BLaER1 (cell line): ENCODE measurements around the gene TXNRD3.
A peak's percentile ranks its signal among the peaks of the same experiment; 100 is the strongest.

Experiments used
- H3K27ac ChIP-seq: shearing (Covaris generic); formaldehyde crosslinking; 2 replicates; pipeline ENCODE4 v1.8.1; 2022
- H3K27me3 ChIP-seq: shearing (Covaris generic); formaldehyde crosslinking; 2 replicates; pipeline ENCODE4 v1.8.1; 2022
- H3K36me3 ChIP-seq: shearing (Covaris generic); formaldehyde crosslinking; 2 replicates; pipeline ENCODE4 v1.8.1; 2022
- H3K4me1 ChIP-seq: shearing (Covaris generic); formaldehyde crosslinking; 2 replicates; pipeline ENCODE4 v1.8.1; 2022
- H3K4me2 ChIP-seq: shearing (Covaris generic); formaldehyde crosslinking; 2 replicates; pipeline ENCODE4 v1.8.1; 2022
- H3K4me3 ChIP-seq: shearing (Covaris generic); formaldehyde crosslinking; 2 replicates; pipeline ENCODE4 v1.8.1; 2022
- H3K9ac ChIP-seq: shearing (Covaris generic); formaldehyde crosslinking; 2 replicates; pipeline ENCODE4 v1.8.1; 2022
- H3K9me3 ChIP-seq: shearing (Covaris generic); formaldehyde crosslinking; 2 replicates; pipeline ENCODE4 v1.8.1; 2022
- H4K20me1 ChIP-seq: shearing (Covaris generic); formaldehyde crosslinking; 2 replicates; pipeline ENCODE4 v1.8.1; 2022
- Cebpa-rat ChIP-seq: shearing (Covaris generic); IDR thresholded peaks from 2 replicates; pipeline ENCODE4 v1.8.1; 2022

TXNRD3 gene

DNA sequence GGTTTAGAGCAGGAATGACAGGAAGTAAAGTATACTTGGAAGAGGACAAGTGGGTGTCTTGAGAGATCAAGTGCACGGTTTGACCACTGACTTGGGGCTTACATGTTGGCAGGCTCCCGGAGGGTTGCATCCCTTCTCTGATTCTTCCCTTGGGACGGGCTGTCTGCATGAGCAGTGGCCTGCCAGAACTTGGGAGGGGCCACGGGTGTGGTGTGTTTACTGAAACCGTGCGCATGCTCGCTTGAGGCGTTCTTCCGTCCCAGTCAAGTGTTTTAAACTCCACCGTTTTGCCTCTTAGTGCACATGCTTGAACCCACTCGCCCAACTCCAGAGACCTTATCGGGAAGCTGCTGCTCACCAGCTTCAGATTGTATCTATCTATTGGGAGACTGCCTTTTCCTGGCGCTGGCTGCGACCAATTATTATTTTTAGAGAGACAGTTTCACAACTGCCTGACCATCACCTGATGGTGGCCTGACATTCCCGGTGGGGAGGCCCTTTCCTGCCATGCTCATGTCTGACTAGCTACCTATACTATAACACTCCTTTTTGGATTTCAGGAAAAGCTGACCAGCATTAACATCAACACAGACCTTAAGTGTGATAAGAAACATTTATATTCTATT, 81.3 kb downstream of the TXNRD3 start:
- no peak overlapping the region for H3K4me3 ChIP-seq
- H3K4me2 ChIP-seq = peak overlapping the region; percentile 14; the same call in 1 of the 2 replicates
- peaks cover 8% of the 10 kb centered on the region; the same call in 1 of the 2 replicates for H3K4me1 ChIP-seq
- H3K9me3 ChIP-seq = no peaks in the 10 kb centered on the region
- H3K9ac ChIP-seq = no peak overlapping the region
- no peaks in the 10 kb centered on the region for H4K20me1 ChIP-seq
- no peaks in the 10 kb centered on the region for H3K36me3 ChIP-seq
- TF ChIP-seq Cebpa-rat = no peak
- H3K27ac ChIP-seq = no peak overlapping the region
- H3K27me3 ChIP-seq = no peaks in the 10 kb centered on the region

DNA sequence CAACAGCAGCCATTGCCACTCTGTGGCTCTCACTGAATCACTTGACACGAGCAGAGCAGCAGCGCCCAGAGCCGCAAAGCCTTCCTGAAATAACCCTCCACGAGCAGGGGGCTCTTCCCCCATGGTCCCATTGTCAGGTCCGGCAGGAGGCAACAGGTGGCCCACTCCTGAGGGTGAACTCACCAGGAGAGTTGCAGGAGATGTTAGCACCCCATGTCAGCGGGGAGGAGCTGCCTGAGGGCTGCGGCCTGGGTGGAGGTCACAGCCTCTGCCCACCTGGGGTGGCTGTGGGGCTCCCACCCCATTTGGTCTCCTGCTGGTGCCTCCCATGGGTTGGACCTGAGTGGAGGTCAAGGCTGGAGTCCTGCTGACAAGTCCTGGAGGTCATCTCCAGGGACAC, 83.8 kb downstream of the TXNRD3 start:
- Histone ChIP-seq H3K9me3 (no peaks in the 10 kb centered on the region), H3K27ac (no peak overlapping the region), H3K4me3 (no peak overlapping the region), H3K36me3 (no peaks in the 10 kb centered on the region), H4K20me1 (no peaks in the 10 kb centered on the region), H3K4me1 (peaks cover 8% of the 10 kb centered on the region; the same call in 1 of the 2 replicates), H3K4me2 (no peak overlapping the region), H3K27me3 (no peaks in the 10 kb centered on the region), H3K9ac (no peak overlapping the region)
- no peak for TF ChIP-seq Cebpa-rat

- Histone ChIP-seq H3K4me3 (no peak overlapping the region), H3K9ac (no peak overlapping the region), H3K36me3 (no peaks in the 10 kb centered on the region), H3K4me2 (no peak overlapping the region), H3K27me3 (no peaks in the 10 kb centered on the region), H3K9me3 (no peaks in the 10 kb centered on the region), H3K27ac (no peak overlapping the region), H3K4me1 (peaks cover 8% of the 10 kb centered on the region; the same call in 1 of the 2 replicates), H4K20me1 (no peaks in the 10 kb centered on the region)
- no peak for TF ChIP-seq Cebpa-rat
Measured at GRCh38 chr3:126570103-126570541, 84.8 kb downstream of the TXNRD3 start.

- H3K4me1 ChIP-seq = peaks cover 8% of the 10 kb centered on the region; the same call in 1 of the 2 replicates
- H3K27ac ChIP-seq = no peak overlapping the region
- H3K9ac ChIP-seq = no peak overlapping the region
- H3K27me3 ChIP-seq = no peaks in the 10 kb centered on the region
- H4K20me1 ChIP-seq = no peaks in the 10 kb centered on the region
- H3K4me2 ChIP-seq = no peak overlapping the region
- no peaks in the 10 kb centered on the region for H3K9me3 ChIP-seq
- H3K4me3 ChIP-seq = no peak overlapping the region
- no peaks in the 10 kb centered on the region for H3K36me3 ChIP-seq
- TF ChIP-seq Cebpa-rat = no peak
Measured at GRCh38 chr3:126569390-126569975, 85.4 kb downstream of the TXNRD3 start.

- peaks cover 8% of the 10 kb centered on the region; the same call in 1 of the 2 replicates for H3K4me1 ChIP-seq
- TF ChIP-seq Cebpa-rat = no peak
- H3K4me3 ChIP-seq = no peak overlapping the region
- no peak overlapping the region for H3K4me2 ChIP-seq
- no peak overlapping the region for H3K27ac ChIP-seq
- H3K9ac ChIP-seq = no peak overlapping the region
- no peaks in the 10 kb centered on the region for H4K20me1 ChIP-seq
- no peaks in the 10 kb centered on the region for H3K27me3 ChIP-seq
- H3K36me3 ChIP-seq = no peaks in the 10 kb centered on the region
- H3K9me3 ChIP-seq = no peaks in the 10 kb centered on the region
Measured at GRCh38 chr3:126568776-126569342, 86.1 kb downstream of the TXNRD3 start.

GRCh38 chr3:126567696-126568438, 87.1 kb downstream of the TXNRD3 start:
- no peak for TF ChIP-seq Cebpa-rat

DNA sequence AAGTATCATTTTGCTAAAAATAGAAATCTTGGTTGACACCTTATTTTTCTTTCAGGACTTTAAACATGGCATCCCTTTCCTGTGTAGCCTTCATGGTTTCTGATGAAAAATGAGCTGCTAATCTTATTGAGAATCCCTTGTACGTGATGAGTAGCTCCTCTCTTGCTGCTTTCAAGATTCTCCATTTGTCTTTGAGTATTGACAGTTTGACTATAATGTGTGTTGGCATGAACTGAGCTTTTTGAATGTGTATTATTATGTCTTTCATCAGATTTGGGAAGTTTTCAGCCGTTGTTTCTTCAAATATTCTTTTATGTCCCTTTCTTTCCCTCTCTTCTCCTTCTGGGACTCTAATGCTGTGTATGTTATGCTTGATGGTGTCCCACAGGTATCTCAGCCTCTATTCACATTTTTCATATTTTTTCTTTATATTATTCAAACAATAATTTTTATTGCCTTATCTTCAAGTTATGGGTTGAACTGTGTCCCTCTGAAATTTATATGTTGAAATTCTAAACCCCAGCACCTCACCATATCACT, 92.1 kb downstream of the TXNRD3 start:
- Histone ChIP-seq H4K20me1 (no peaks in the 10 kb centered on the region), H3K4me3 (no peak overlapping the region), H3K4me2 (no peak overlapping the region), H3K27ac (no peak overlapping the region), H3K27me3 (no peaks in the 10 kb centered on the region), H3K9me3 (peaks cover 7% of the 10 kb centered on the region; the same call in 1 of the 2 replicates), H3K36me3 (no peaks in the 10 kb centered on the region), H3K4me1 (no peaks in the 10 kb centered on the region), H3K9ac (no peak overlapping the region)
- TF ChIP-seq Cebpa-rat = no peak

More at GRCh38 chr3:126567696-126568438, 87.1 kb downstream of the TXNRD3 start:
- no peak overlapping the region for H3K4me3 ChIP-seq
- H3K4me2 ChIP-seq = no peak overlapping the region
- no peaks in the 10 kb centered on the region for H3K27me3 ChIP-seq
- H3K36me3 ChIP-seq = no peaks in the 10 kb centered on the region
- H4K20me1 ChIP-seq = no peaks in the 10 kb centered on the region
- H3K9me3 ChIP-seq = peaks cover under 1% of the 10 kb centered on the region; the same call in 1 of the 2 replicates
- H3K9ac ChIP-seq = no peak overlapping the region
- H3K4me1 ChIP-seq = no peaks in the 10 kb centered on the region
- H3K27ac ChIP-seq = no peak overlapping the region

- H3K4me2 ChIP-seq = no peak within 1 kb of the TSS
- H3K27me3 ChIP-seq = no peaks in the 10 kb centered on the region
- H3K9me3 ChIP-seq = peaks cover 7% of the 10 kb centered on the region; the same call in 1 of the 2 replicates
- H3K9ac ChIP-seq = no peak within 1 kb of the TSS
- H4K20me1 ChIP-seq = no peaks in the 10 kb centered on the region
- H3K4me1 ChIP-seq = no peaks in the 10 kb centered on the region
- no peak within 1 kb of the TSS for H3K4me3 ChIP-seq
- no peak for TF ChIP-seq Cebpa-rat
- H3K27ac ChIP-seq = no peak within 1 kb of the TSS
- no peaks in the 10 kb centered on the region for H3K36me3 ChIP-seq
Measured at GRCh38 chr3:126558336-126559071, 96.4 kb downstream of the TXNRD3 start, which contains the start of gene C3orf22. Gene C3orf22, minus strand, starts transcription at chr3:126558932. Its CDS starts 5,542 bp downstream, at chr3:126553390.

GRCh38 chr3:126557761-126558160, 97.2 kb downstream of the TXNRD3 start:
- peaks cover 5% of the 10 kb centered on the region; the same call in 1 of the 2 replicates for H3K9me3 ChIP-seq
- TF ChIP-seq Cebpa-rat = no peak
- H3K4me2 ChIP-seq = no peak overlapping the region
- no peaks in the 10 kb centered on the region for H3K27me3 ChIP-seq
- no peaks in the 10 kb centered on the region for H3K4me1 ChIP-seq
- H3K4me3 ChIP-seq = no peak overlapping the region
- no peak overlapping the region for H3K27ac ChIP-seq
- no peak overlapping the region for H3K9ac ChIP-seq
- H3K36me3 ChIP-seq = no peaks in the 10 kb centered on the region
- no peaks in the 10 kb centered on the region for H4K20me1 ChIP-seq
